SK-N-MC (cell line): ENCODE results near the gene GDF10.

ENCODE experiments used
- DNase-seq: peaks from one replicate; pipeline ENCODE4 v3.0.0-alpha.2; 2011; ENCODE audit warnings: low read depth, low spot score
- H3K27ac ChIP-seq: fragments of 200-600 bp; sonication (generic); 2 replicates; pipeline ENCODE4 v1.5.1; 2016; ENCODE audit warnings: mixed run types
- H3K36me3 ChIP-seq: fragments of 200-600 bp; sonication (generic); 2 replicates; pipeline ENCODE4 v1.6.1; 2017; ENCODE audit warnings: antibody characterized with exemption, low read length, mixed read lengths; ENCODE audit not compliant: insufficient read depth
- H3K4me3 ChIP-seq: fragments of 200-600 bp; sonication (generic); 2 replicates; pipeline ENCODE4 v1.5.1; 2016
- H3K9ac ChIP-seq: fragments of 200-600 bp; sonication (generic); 2 replicates; pipeline ENCODE4 v1.8.0; 2017; ENCODE audit warnings: mixed run types, mixed read lengths; ENCODE audit not compliant: insufficient read length
- H3K9me3 ChIP-seq: fragments of 200-600 bp; sonication (generic); 2 replicates; pipeline ENCODE4 v1.6.1; 2017; ENCODE audit warnings: low read depth, mild to moderate bottlenecking, antibody characterized with exemption, low read length, moderate library complexity, mixed read lengths
- EZH2 ChIP-seq: fragments of 200-600 bp; sonication (generic); IDR thresholded peaks from one replicate; pipeline ENCODE4 v1.6.1; 2017; ENCODE audit warnings: antibody characterized with exemption
- FOXP2 ChIP-seq: optimal IDR thresholded peaks from 2 replicates; pipeline ENCODE3; 2011; ENCODE audit warnings: mild to moderate bottlenecking, moderate library complexity; ENCODE audit not compliant: insufficient read depth; ENCODE audit errors: extremely low read length, control extremely low read depth
- POLR2AphosphoS5 ChIP-seq: IDR thresholded peaks from 2 replicates; pipeline ENCODE4 v1.6.1; 2012; ENCODE audit warnings: mild to moderate bottlenecking, low read depth, low read length, borderline replicate concordance

GDF10 gene

GRCh38 chr10:47256751-47257336 is 43.2 kb upstream of the GDF10 start:
- H3K36me3 ChIP-seq: no peaks in the 10 kb centered on the region
- no peak overlapping the region for H3K9ac ChIP-seq
- no peak overlapping the region for H3K27ac ChIP-seq
- no peak for DNase-seq
- no peaks in the 10 kb centered on the region for H3K9me3 ChIP-seq
- no peak overlapping the region for H3K4me3 ChIP-seq
- TF ChIP-seq POLR2AphosphoS5 (no peak), EZH2 (no peak), FOXP2 (no peak)

- Histone ChIP-seq H3K4me3 (no peak overlapping the region), H3K9ac (no peak overlapping the region), H3K9me3 (no peaks in the 10 kb centered on the region), H3K36me3 (no peaks in the 10 kb centered on the region), H3K27ac (no peak overlapping the region)
- TF ChIP-seq FOXP2: no peak
- no peak for TF ChIP-seq POLR2AphosphoS5
- no peak for TF ChIP-seq EZH2
- DNase-seq: no peak
These were observed 42.4 kb upstream of the GDF10 start for GRCh38 chr10:47257396-47258120.

DNA sequence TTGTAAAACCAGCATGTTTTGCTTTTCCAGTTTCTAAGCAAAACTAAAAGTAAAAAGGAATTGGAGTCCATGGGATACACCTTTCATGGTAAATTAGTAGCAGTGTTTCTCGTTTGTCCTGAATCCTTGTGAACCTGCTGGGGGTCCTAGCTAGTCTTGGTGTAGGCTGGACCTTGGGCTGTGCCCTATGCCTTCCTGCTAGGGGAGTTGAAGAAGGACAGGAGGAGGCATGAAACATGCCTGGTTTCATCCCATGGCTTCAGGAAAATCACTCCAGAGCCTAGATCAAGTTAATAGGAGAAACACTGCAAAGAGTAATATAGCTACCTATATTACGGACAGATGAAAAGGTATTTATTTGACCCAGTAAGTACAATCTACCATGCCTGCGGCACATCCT is 41.1 kb upstream of the GDF10 start:
- no peak for DNase-seq
- TF ChIP-seq EZH2: no peak
- no peak for TF ChIP-seq POLR2AphosphoS5
- no peak for TF ChIP-seq FOXP2
- no peak overlapping the region for H3K27ac ChIP-seq
- no peaks in the 10 kb centered on the region for H3K9me3 ChIP-seq
- H3K4me3 ChIP-seq: no peak overlapping the region
- no peak overlapping the region for H3K9ac ChIP-seq
- no peaks in the 10 kb centered on the region for H3K36me3 ChIP-seq

DNA sequence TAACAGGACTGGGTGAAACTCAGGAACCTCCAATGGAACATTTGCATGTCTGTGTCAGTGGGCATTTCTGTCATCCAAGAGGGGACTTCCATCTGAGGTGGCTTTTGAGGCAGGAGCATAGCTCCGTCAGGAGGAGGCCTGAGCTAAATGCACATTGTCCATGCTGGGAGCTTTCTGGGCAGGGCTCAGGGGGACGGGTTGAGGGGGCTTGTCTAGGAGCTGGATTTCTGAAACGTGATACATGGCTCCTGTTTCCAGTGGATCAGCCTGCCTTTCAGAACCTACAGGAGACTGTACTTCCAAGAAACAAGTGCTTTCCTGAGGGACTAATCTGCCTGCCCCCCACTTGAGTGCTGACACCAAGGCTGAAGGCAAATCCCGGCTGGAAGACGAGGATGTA is 40.5 kb upstream of the GDF10 start:
- TF ChIP-seq POLR2AphosphoS5: no peak
- TF ChIP-seq FOXP2: no peak
- no peak for TF ChIP-seq EZH2
- no peak overlapping the region for H3K9ac ChIP-seq
- H3K27ac ChIP-seq: no peak overlapping the region
- no peak overlapping the region for H3K4me3 ChIP-seq
- H3K36me3 ChIP-seq: no peaks in the 10 kb centered on the region
- DNase-seq: no peak
- no peaks in the 10 kb centered on the region for H3K9me3 ChIP-seq

GRCh38 chr10:47260505-47261111 is 39.4 kb upstream of the GDF10 start:
- no peak for DNase-seq
- Histone ChIP-seq H3K9ac (no peak overlapping the region), H3K9me3 (no peaks in the 10 kb centered on the region), H3K36me3 (no peaks in the 10 kb centered on the region), H3K4me3 (no peak overlapping the region), H3K27ac (no peak overlapping the region)
- TF ChIP-seq POLR2AphosphoS5 (no peak), EZH2 (no peak), FOXP2 (no peak)

- no peak for DNase-seq
These were observed 38.9 kb upstream of the GDF10 start for GRCh38 chr10:47261121-47261520.

DNA sequence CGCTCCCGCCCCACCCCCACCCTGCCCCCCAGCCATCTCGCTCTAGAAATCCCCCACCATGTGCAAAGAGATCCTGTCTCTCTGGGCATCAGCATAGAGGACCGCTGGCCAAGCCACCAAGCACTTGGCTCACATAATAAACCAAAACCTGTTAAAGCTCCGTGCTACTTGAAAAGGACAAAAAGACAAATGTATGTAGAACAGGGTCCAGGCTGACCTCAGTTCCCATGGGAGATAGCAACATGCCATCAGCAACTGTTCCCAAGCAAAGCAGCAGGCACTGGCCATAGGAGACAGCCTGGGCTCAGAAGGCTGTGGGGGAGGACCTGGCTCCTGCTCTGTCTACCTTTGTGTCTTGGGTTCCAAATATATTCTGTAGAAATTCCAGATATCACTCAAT is 38.4 kb upstream of the GDF10 start:
- Histone ChIP-seq H3K4me3 (no peak overlapping the region), H3K9ac (no peak overlapping the region), H3K36me3 (no peaks in the 10 kb centered on the region), H3K9me3 (no peaks in the 10 kb centered on the region), H3K27ac (no peak overlapping the region)
- DNase-seq: no peak
- TF ChIP-seq POLR2AphosphoS5: no peak
- TF ChIP-seq EZH2: no peak

More at GRCh38 chr10:47261121-47261520, 38.9 kb upstream of the GDF10 start:
- Histone ChIP-seq H3K9me3 (no peaks in the 10 kb centered on the region), H3K36me3 (no peaks in the 10 kb centered on the region), H3K27ac (no peak overlapping the region), H3K4me3 (no peak overlapping the region), H3K9ac (no peak overlapping the region)
- no peak for TF ChIP-seq EZH2
- no peak for TF ChIP-seq FOXP2

- DNase-seq: no peak
- Histone ChIP-seq H3K9me3 (no peaks in the 10 kb centered on the region), H3K4me3 (no peak overlapping the region), H3K36me3 (no peaks in the 10 kb centered on the region), H3K9ac (no peak overlapping the region), H3K27ac (no peak overlapping the region)
- TF ChIP-seq FOXP2: no peak
- TF ChIP-seq POLR2AphosphoS5: no peak
- TF ChIP-seq EZH2: no peak
These were observed 37.1 kb upstream of the GDF10 start for GRCh38 chr10:47262606-47263533.
